IPS-18a (cell line): Measurements from ENCODE around the gene NLRC5.

Experiments used
- H3K27ac ChIP-seq: one replicate; pipeline ENCODE4 v1.5.1; 2013; ENCODE audit warnings: low read length
- H3K27me3 ChIP-seq: one replicate; pipeline ENCODE4 v1.6.1; 2013; ENCODE audit warnings: mild to moderate bottlenecking, low read length; ENCODE audit not compliant: control insufficient read depth, insufficient read depth
- H3K36me3 ChIP-seq: one replicate; pipeline ENCODE4 v1.6.1; 2013; ENCODE audit warnings: low read depth, low read length; ENCODE audit not compliant: control insufficient read depth
- H3K4me1 ChIP-seq: one replicate; pipeline ENCODE4 v1.6.1; 2013; ENCODE audit warnings: low read depth, low read length; ENCODE audit not compliant: control insufficient read depth
- H3K4me3 ChIP-seq: one replicate; pipeline ENCODE4 v1.5.1; 2013; ENCODE audit warnings: low read length
- H3K9ac ChIP-seq: one replicate; pipeline ENCODE4 v1.6.1; 2013; ENCODE audit warnings: mild to moderate bottlenecking, low read length, moderate library complexity
- H3K9me3 ChIP-seq: one replicate; pipeline ENCODE4 v1.6.1; 2013; ENCODE audit warnings: low read depth, low read length; ENCODE audit not compliant: control insufficient read depth

The NLRC5 gene

GRCh38 chr16:56977216-56977615 is 12.1 kb upstream of the NLRC5 start:
- Histone ChIP-seq H3K4me3 (no peak overlapping the region), H3K36me3 (no peaks in the 10 kb centered on the region), H3K27ac (no peak overlapping the region), H3K4me1 (no peaks in the 10 kb centered on the region), H3K9me3 (no peaks in the 10 kb centered on the region), H3K9ac (no peak overlapping the region), H3K27me3 (no peaks in the 10 kb centered on the region)

DNA sequence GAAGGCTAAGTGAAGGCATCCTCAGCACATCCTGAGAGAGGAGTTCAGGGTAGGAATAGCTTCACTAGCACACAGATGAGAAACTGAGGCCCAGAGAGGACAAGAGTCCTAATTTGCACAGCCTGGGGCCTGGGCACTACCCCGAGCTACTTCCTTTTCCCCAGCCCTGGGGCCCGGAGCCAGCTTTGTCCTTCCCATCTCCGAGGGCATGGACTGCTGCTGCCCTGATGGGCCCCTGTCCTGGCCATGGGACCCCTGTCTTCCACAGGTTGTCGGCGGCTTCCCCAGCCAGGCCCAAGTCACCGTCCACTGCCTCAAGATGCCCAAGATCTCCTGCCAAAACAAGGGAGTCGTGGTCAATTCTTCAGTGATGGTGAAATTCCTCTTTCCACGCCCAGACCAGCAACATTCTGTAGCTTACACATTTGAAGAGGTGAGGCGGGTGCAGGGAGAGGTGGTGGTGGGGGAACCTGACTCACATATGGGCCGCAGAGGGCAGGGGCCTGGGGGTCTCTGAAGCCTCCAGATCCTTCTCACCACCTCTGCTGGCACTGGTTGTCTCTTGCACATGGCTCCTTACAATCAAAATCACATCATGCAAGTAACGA is 11.4 kb upstream of the NLRC5 start:
- H3K4me1 ChIP-seq, result no peaks in the 10 kb centered on the region
- H3K27me3 ChIP-seq, result no peaks in the 10 kb centered on the region
- no peak overlapping the region for H3K9ac ChIP-seq

DNA sequence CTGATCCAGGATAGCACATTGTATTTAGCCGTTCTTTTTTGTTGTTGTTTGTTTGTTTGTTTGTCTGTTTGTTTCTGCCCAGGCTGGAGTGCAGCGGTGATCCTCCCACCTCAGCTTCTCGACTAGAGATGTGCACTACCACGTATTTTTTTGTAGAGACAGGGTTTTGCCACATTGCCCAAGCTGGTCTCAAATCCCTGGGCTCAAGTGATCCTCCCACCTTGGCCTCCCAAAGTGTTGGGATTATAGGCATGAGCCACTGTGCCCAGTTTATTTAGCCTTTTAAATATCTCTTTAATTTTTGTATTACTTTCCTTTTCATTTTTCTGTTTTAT is 9.2 kb upstream of the NLRC5 start:
- Histone ChIP-seq H3K36me3 (no peaks in the 10 kb centered on the region), H3K4me3 (no peak overlapping the region), H3K27ac (no peak overlapping the region), H3K4me1 (peaks cover 4% of the 10 kb centered on the region), H3K9ac (no peak overlapping the region), H3K27me3 (no peaks in the 10 kb centered on the region), H3K9me3 (no peaks in the 10 kb centered on the region)

More for the DNA sequence above, 11.4 kb upstream of the NLRC5 start:
- Histone ChIP-seq H3K4me3 (no peak overlapping the region), H3K36me3 (no peaks in the 10 kb centered on the region), H3K27ac (no peak overlapping the region), H3K9me3 (no peaks in the 10 kb centered on the region)

DNA sequence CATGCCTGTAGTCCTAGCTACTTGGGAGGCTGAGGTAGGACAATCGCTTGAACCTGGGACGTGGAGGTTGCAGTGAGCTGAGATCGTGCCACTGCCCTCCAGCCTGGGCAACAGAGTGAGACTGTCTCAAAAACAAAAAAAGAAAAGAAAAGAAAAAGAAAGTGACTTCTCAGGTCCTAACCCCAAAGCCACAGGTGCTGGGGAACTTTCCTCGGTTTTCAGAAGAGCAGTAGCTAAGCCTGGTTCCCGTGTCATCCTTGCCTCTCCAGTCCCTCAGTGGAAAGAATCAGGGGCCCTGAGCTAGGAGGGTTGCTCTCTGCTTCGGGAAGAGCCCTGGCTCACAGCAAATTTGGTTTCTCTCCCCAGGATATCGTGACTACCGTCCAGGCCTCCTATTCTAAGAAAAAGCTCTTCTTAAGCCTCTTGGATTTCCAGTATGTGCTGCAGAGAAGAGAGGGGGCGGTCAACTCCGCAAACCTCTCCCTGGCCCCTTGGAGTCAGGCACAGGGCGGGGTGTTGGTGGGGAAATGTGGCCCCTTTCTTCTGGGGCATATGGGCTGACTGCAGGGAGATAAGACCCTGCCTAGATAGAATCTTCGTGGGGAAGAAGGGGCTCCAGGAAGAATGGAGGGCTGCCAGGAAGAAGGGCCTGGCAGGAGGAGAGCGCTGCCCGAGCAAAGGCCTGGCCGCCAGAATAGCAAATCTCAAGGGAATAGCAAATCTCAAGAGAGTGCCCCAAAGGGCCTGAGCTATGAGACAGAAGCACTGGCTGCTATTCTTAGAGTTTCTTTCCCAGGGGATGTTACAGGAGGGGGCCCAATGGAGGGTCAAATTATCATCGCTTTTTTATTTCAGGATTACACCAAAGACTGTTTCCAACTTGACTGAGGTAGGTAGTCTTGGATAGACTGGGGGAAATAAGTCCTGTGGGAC is 8.3 kb upstream of the NLRC5 start:
- Histone ChIP-seq H3K36me3 (no peaks in the 10 kb centered on the region), H3K27me3 (no peaks in the 10 kb centered on the region), H3K9me3 (no peaks in the 10 kb centered on the region), H3K4me3 (no peak overlapping the region), H3K27ac (no peak overlapping the region), H3K9ac (no peak overlapping the region), H3K4me1 (peaks cover 4% of the 10 kb centered on the region)

DNA sequence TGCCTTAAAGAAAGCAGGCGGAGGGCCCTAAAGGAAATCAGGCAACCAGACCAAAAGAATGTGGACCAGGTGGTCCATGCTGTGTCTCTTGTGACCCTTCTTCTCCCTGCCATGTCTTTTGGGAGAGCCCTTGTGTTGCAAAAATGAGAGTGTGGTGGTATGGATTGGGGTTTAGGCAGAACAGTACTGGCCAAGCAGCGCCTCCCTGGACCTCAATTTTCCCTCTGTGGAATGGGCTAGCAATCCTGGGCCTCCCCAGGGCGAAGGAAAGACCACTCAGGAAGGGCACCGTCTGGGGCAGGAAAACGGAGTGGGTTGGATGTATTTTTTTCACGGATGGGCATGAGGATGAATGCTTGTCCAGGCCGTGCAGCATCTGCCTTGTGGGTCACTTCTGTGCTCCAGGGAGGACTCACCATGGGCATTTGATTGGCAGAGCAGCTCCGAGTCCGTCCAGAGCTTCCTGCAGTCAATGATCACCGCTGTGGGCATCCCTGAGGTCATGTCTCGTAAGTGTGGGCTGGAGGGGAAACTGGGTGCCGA is 7.6 kb upstream of the NLRC5 start:
- H3K4me1 ChIP-seq, result peaks cover 4% of the 10 kb centered on the region
- no peaks in the 10 kb centered on the region for H3K9me3 ChIP-seq
- H3K36me3 ChIP-seq, result no peaks in the 10 kb centered on the region
- H3K27me3 ChIP-seq, result no peaks in the 10 kb centered on the region
- no peak overlapping the region for H3K4me3 ChIP-seq
- no peak overlapping the region for H3K9ac ChIP-seq
- H3K27ac ChIP-seq, result no peak overlapping the region

GRCh38 chr16:56982695-56983094 is 6.7 kb upstream of the NLRC5 start:
- Histone ChIP-seq H3K4me3 (no peak overlapping the region), H3K27ac (no peak overlapping the region), H3K4me1 (peaks cover 4% of the 10 kb centered on the region), H3K36me3 (no peaks in the 10 kb centered on the region), H3K27me3 (peaks cover under 1% of the 10 kb centered on the region), H3K9me3 (no peaks in the 10 kb centered on the region), H3K9ac (no peak overlapping the region)

DNA sequence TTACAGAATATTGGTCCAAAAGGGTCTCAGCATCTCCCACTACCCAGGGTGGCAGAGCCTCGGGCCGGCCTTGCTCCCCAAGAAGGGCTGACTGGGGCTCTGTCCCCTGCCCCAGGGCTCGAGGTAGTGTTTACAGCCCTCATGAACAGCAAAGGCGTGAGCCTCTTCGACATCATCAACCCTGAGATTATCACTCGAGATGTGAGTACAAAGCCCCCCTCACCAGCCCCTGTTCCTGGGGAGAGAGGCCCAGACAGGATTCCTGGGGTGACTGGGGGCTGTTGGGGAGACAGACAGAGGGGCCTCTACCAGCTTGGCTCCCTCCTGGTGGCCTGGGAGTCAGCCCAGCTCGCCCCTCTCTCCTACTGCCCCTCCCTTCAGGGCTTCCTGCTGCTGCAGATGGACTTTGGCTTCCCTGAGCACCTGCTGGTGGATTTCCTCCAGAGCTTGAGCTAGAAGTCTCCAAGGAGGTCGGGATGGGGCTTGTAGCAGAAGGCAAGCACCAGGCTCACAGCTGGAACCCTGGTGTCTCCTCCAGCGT is 6.1 kb upstream of the NLRC5 start:
- peaks cover 4% of the 10 kb centered on the region for H3K4me1 ChIP-seq
- no peaks in the 10 kb centered on the region for H3K9me3 ChIP-seq
- no peak overlapping the region for H3K9ac ChIP-seq
- no peaks in the 10 kb centered on the region for H3K36me3 ChIP-seq
- no peak overlapping the region for H3K4me3 ChIP-seq
- peaks cover 6% of the 10 kb centered on the region for H3K27me3 ChIP-seq
- no peak overlapping the region for H3K27ac ChIP-seq

- no peak overlapping the region for H3K9ac ChIP-seq
These were observed 4.7 kb upstream of the NLRC5 start for GRCh38 chr16:56984639-56985038.

GRCh38 chr16:56985288-56985961 is 3.9 kb upstream of the NLRC5 start:
- Histone ChIP-seq H3K4me1 (peaks cover 10% of the 10 kb centered on the region), H3K9ac (no peak overlapping the region), H3K27ac (no peak overlapping the region), H3K27me3 (peaks cover 28% of the 10 kb centered on the region), H3K36me3 (no peaks in the 10 kb centered on the region), H3K9me3 (no peaks in the 10 kb centered on the region), H3K4me3 (no peak overlapping the region)

More at GRCh38 chr16:56984639-56985038, 4.7 kb upstream of the NLRC5 start:
- H3K36me3 ChIP-seq, result no peaks in the 10 kb centered on the region
- H3K4me3 ChIP-seq, result no peak overlapping the region
- peaks cover 20% of the 10 kb centered on the region for H3K27me3 ChIP-seq
- no peak overlapping the region for H3K27ac ChIP-seq
- no peaks in the 10 kb centered on the region for H3K9me3 ChIP-seq
- peaks cover 4% of the 10 kb centered on the region for H3K4me1 ChIP-seq

GRCh38 chr16:56985962-56986360 is 3.4 kb upstream of the NLRC5 start:
- no peak overlapping the region for H3K9ac ChIP-seq
- peaks cover 33% of the 10 kb centered on the region for H3K27me3 ChIP-seq
- H3K27ac ChIP-seq, result no peak overlapping the region

GRCh38 chr16:56986361-56986760 is 3.0 kb upstream of the NLRC5 start:
- H3K4me1 ChIP-seq, result peaks cover 10% of the 10 kb centered on the region
- H3K27ac ChIP-seq, result no peak overlapping the region
- H3K9ac ChIP-seq, result no peak overlapping the region
- peaks cover 37% of the 10 kb centered on the region for H3K27me3 ChIP-seq
- no peaks in the 10 kb centered on the region for H3K9me3 ChIP-seq
- no peaks in the 10 kb centered on the region for H3K36me3 ChIP-seq
- H3K4me3 ChIP-seq, result no peak overlapping the region

More at GRCh38 chr16:56985962-56986360, 3.4 kb upstream of the NLRC5 start:
- Histone ChIP-seq H3K9me3 (no peaks in the 10 kb centered on the region), H3K4me3 (no peak overlapping the region), H3K36me3 (no peaks in the 10 kb centered on the region), H3K4me1 (peaks cover 10% of the 10 kb centered on the region)
